NCI-H146 (cell line): ENCODE results near the gene IMMP2L.

Experiments
- DNase-seq: peaks from one replicate; lab custom pipeline; 2025; lab: John Stamatoyannopoulos, UW

The IMMP2L gene

GRCh38 chr7:111101856-111102646 lies 460.2 kb downstream of the IMMP2L start:
- DNase-seq = no peak

- no peak for DNase-seq
Observed at GRCh38 chr7:111098926-111099250, 463.4 kb downstream of the IMMP2L start.

GRCh38 chr7:111098011-111098925 lies 464.0 kb downstream of the IMMP2L start:
- DNase-seq = peak; percentile 40

GRCh38 chr7:111096997-111097396 lies 465.3 kb downstream of the IMMP2L start:
- peak; percentile 16 for DNase-seq

- no peak for DNase-seq
Observed at GRCh38 chr7:111094419-111094818, 467.9 kb downstream of the IMMP2L start.

GRCh38 chr7:111093496-111093895 lies 468.8 kb downstream of the IMMP2L start:
- no peak for DNase-seq

GRCh38 chr7:111092406-111093236 lies 469.7 kb downstream of the IMMP2L start:
- DNase-seq = peak; percentile 68

- DNase-seq = peak; percentile 86
Observed at GRCh38 chr7:111091593-111092358, 470.5 kb downstream of the IMMP2L start.

GRCh38 chr7:111090846-111091245 lies 471.4 kb downstream of the IMMP2L start, which contains the start of gene LRRN3:
TSS of gene LRRN3 (plus strand) at chr7:111091127. CDS start at chr7:111122773, 31,646 bp downstream.
- DNase-seq = peak; percentile 91

GRCh38 chr7:111089822-111090426 lies 472.4 kb downstream of the IMMP2L start:
- peak; percentile 69 for DNase-seq

- no peak for DNase-seq
Observed at GRCh38 chr7:111088328-111088727, 474.0 kb downstream of the IMMP2L start.

GRCh38 chr7:111086532-111086931 lies 475.8 kb downstream of the IMMP2L start:
- DNase-seq = no peak

- DNase-seq = no peak
Observed at GRCh38 chr7:111085356-111085755, 476.9 kb downstream of the IMMP2L start.

- DNase-seq = no peak
Observed at GRCh38 chr7:111083413-111083812, 478.9 kb downstream of the IMMP2L start.

- no peak for DNase-seq
Observed at GRCh38 chr7:111082351-111082750, 479.9 kb downstream of the IMMP2L start.

GRCh38 chr7:111081546-111082267 lies 480.6 kb downstream of the IMMP2L start:
- no peak for DNase-seq

GRCh38 chr7:111080495-111081105 lies 481.7 kb downstream of the IMMP2L start:
- no peak for DNase-seq

GRCh38 chr7:111077001-111077400 lies 485.3 kb downstream of the IMMP2L start:
- no peak for DNase-seq

GRCh38 chr7:111076205-111076604 lies 486.1 kb downstream of the IMMP2L start:
- DNase-seq = no peak

GRCh38 chr7:111075498-111075897 lies 486.8 kb downstream of the IMMP2L start:
- no peak for DNase-seq
